GM12878 (cell line): ENCODE measurements around the gene NPTX1. TPM values are rescaled to one million over a fixed set of nuclear protein-coding genes. Genes with fewer than 3 reads are reported as not detected.

Source experiments
- ATAC-seq: fragments of 200-7000 bp; cut with Tn5 transposase; 3 replicates; pipeline ENCODE4 v1.9.1; 2020; ENCODE audit warnings: mild to moderate bottlenecking, moderate library complexity
- BruUV-seq: library from RNA; stranded (reverse); fragments of 400-500 nt; replicated peaks from 2 replicates; lab custom pipeline; 2021; lab: Mats Ljungman, UMichigan
- CTCF ChIA-PET: fragments of 300-600 bp; sonication (Branson Sonifier 250); formaldehyde crosslinking; extraction: SDS; loops from one replicate; lab custom pipeline; 2021; ENCODE audit warnings: inconsistent platforms; lab: Yijun Ruan, JAX
- POLR2A ChIA-PET: fragments of 350-600 bp; formaldehyde crosslinking; extraction: SDS; loops from one replicate; lab custom pipeline; 2021; ENCODE audit warnings: inconsistent platforms; lab: Charles Lee
- RAD21 ChIA-PET: fragments of 300-600 bp; sonication (Branson Sonifier 250); formaldehyde crosslinking; loops from one replicate; lab custom pipeline; 2023; ENCODE audit warnings: antibody characterized with exemption; ENCODE audit not compliant: unreplicated experiment; lab: Charles Lee
- SMC1A ChIA-PET: fragments of 300-600 bp; sonication (Branson Sonifier 250); formaldehyde crosslinking; loops from one replicate; lab custom pipeline; 2023; ENCODE audit not compliant: unreplicated experiment, uncharacterized antibody; lab: Charles Lee
- DNase-seq: peaks from one replicate; pipeline ENCODE4 v3.0.0-alpha.2; 2011; ENCODE audit warnings: low read depth, low spot score
- FAIRE-seq: peaks from 3 replicates; lab custom pipeline; 2011; peaks lifted over from hg19 to GRCh38; lab: Jason Lieb, UNC
- H2AFZ ChIP-seq: 2 replicates; pipeline ENCODE4 v1.6.0; 2011; ENCODE audit warnings: low read depth, low read length, control low read depth; ENCODE audit not compliant: control insufficient read depth
- H3K27ac ChIP-seq: 2 replicates; pipeline ENCODE4 v1.5.1; 2011; ENCODE audit warnings: control low read depth; ENCODE audit not compliant: control insufficient read depth, insufficient read depth
- H3K27me3 ChIP-seq, 2 experiments: replicated peaks in 1 of 2; 2 replicates each; pipeline versions ENCODE4 v1.6.0 to v1.6.1; 2011; ENCODE audit warnings: low read length in 1 of 2; ENCODE audit not compliant: control insufficient read depth in 2 of 2, insufficient read depth in 2 of 2
- H3K36me3 ChIP-seq, 2 experiments: 2 replicates each; pipeline ENCODE4 v1.5.1; 2011; ENCODE audit warnings: low read length in 1 of 2; ENCODE audit not compliant: control insufficient read depth in 2 of 2, insufficient read depth in 2 of 2
- H3K4me1 ChIP-seq: 2 replicates; pipeline ENCODE4 v1.6.1; 2011; ENCODE audit warnings: mild to moderate bottlenecking, low read length, moderate library complexity, mixed read lengths; ENCODE audit not compliant: control insufficient read depth, insufficient read depth
- H3K4me2 ChIP-seq: 2 replicates; pipeline ENCODE4 v1.6.0; 2011; ENCODE audit warnings: control low read depth; ENCODE audit not compliant: control insufficient read depth, insufficient read depth
- H3K4me3 ChIP-seq: fragments of 200-600 bp; sonication (generic); 2 replicates; pipeline ENCODE4 v1.5.1; 2016
- H3K79me2 ChIP-seq: 2 replicates; pipeline ENCODE4 v1.6.0; 2011; ENCODE audit warnings: low read length; ENCODE audit not compliant: control insufficient read depth, insufficient read depth
- H3K9ac ChIP-seq: 2 replicates; pipeline ENCODE4 v1.8.0; 2011; ENCODE audit warnings: low read length, control low read depth, mixed read lengths; ENCODE audit not compliant: control insufficient read depth, insufficient read depth
- H3K9me3 ChIP-seq: replicated peaks from 3 replicates; pipeline ENCODE4 v1.5.1; 2011; ENCODE audit warnings: mild to moderate bottlenecking, low read length; ENCODE audit not compliant: control insufficient read depth, insufficient read depth
- H4K20me1 ChIP-seq: 2 replicates; pipeline ENCODE4 v1.6.0; 2011; ENCODE audit not compliant: control insufficient read depth, insufficient read depth
- CHD2 ChIP-seq: IDR thresholded peaks from 2 replicates; pipeline ENCODE4 v1.6.1; 2011; ENCODE audit warnings: low read depth, low read length, improper control_type of control experiment, borderline replicate concordance
- FOS ChIP-seq: IDR thresholded peaks from 3 replicates; pipeline ENCODE4 v1.6.1; 2011; ENCODE audit warnings: borderline replicate concordance; ENCODE audit not compliant: insufficient read length; ENCODE audit errors: extremely low read depth
- GABPA ChIP-seq: IDR thresholded peaks from 2 replicates; pipeline ENCODE4 v1.6.1; 2014; ENCODE audit warnings: antibody characterized with exemption, low read depth, mild to moderate bottlenecking, inconsistent platforms
- IKZF2 ChIP-seq, 2 experiments: fragments of 450-650 bp; IDR thresholded peaks; 2 replicates each; pipeline ENCODE4 v1.6.1; 2017; ENCODE audit warnings: mild to moderate bottlenecking in 2 of 2, moderate library complexity in 2 of 2
- NFYA ChIP-seq: IDR thresholded peaks from 2 replicates; pipeline ENCODE4 v1.6.1; 2011; ENCODE audit warnings: low read depth, mild to moderate bottlenecking, low read length, improper control_type of control experiment, borderline replicate concordance
- WGBS: methylation state at CpG from one replicate; pipeline ENCODE4 v1.1.6; 2016; ENCODE audit warnings: low lambda C conversion rate; ENCODE audit not compliant: insufficient replicate concordance, insufficient coverage; ENCODE audit errors: missing lambda C conversion rate; 5-methylcytosine and 5-hydroxymethylcytosine counted together
- in situ Hi-C: fragments of 300-500 bp; cut with MboI; formaldehyde crosslinking; loops from 9 replicates; pipeline ENCODE4 v1.14.3; 2018; ENCODE audit warnings: mixed read lengths
- intact Hi-C: fragments of 100-400 bp; cut with micrococcal nuclease; formaldehyde crosslinking; loops from one replicate; pipeline ENCODE4 v1.14.2; 2022; ENCODE audit not compliant: unreplicated experiment
- polyA plus RNA-seq, 11 experiments: library from polyadenylated mRNA; depleted of rRNA in 4 of 11; unstranded in 6 of 11; stranded (reverse) in 5 of 11; fragments of >200 nt; fragmentation: Nextera tagmentation in 4 of 11; fragmentation: Illumina TruSeq in 1 of 11; extraction: Ambion mirVana in 4 of 11; extraction: Trizol in 1 of 11; gene quantifications; 1 replicate in 1 of 11; 2 replicates in 10 of 11; pipeline versions ENCODE4 v1.2.1 to v1.2.3, GENCODE V29; 2011 to 2016; ENCODE audit warnings: inconsistent platforms in 2 of 11, missing spikeins in 2 of 11, low read depth in 1 of 11
- total RNA-seq, 4 experiments: library from RNA; depleted of rRNA in 3 of 4; stranded (reverse); fragments of >200 nt in 3 of 4; fragmentation: Illumina TruSeq in 1 of 4; extraction: Trizol in 1 of 4; gene quantifications; 2 replicates each; pipeline versions ENCODE4 v1.2.1 to v1.2.3, GENCODE V29; 2013 to 2021
- TF ChIP-seq, protein P1 (sequence below): fragments of 150-350 bp; IDR thresholded peaks from 2 replicates; pipeline ENCODE4 v1.6.1; 2016; ENCODE audit warnings: low read depth, low read length
- TF ChIP-seq, protein P2 (sequence below): fragments of 450-650 bp; IDR thresholded peaks from 2 replicates; pipeline ENCODE4 v1.6.1; 2017; ENCODE audit warnings: low read depth, mild to moderate bottlenecking, moderate library complexity

Gene NPTX1
- total and polyA plus RNA-seq, 10 of the 15 experiments (the other 5 are each of a cell fraction or from before 2014, with no cell fraction given) = not detected

- TF ChIP-seq, protein P1, sequence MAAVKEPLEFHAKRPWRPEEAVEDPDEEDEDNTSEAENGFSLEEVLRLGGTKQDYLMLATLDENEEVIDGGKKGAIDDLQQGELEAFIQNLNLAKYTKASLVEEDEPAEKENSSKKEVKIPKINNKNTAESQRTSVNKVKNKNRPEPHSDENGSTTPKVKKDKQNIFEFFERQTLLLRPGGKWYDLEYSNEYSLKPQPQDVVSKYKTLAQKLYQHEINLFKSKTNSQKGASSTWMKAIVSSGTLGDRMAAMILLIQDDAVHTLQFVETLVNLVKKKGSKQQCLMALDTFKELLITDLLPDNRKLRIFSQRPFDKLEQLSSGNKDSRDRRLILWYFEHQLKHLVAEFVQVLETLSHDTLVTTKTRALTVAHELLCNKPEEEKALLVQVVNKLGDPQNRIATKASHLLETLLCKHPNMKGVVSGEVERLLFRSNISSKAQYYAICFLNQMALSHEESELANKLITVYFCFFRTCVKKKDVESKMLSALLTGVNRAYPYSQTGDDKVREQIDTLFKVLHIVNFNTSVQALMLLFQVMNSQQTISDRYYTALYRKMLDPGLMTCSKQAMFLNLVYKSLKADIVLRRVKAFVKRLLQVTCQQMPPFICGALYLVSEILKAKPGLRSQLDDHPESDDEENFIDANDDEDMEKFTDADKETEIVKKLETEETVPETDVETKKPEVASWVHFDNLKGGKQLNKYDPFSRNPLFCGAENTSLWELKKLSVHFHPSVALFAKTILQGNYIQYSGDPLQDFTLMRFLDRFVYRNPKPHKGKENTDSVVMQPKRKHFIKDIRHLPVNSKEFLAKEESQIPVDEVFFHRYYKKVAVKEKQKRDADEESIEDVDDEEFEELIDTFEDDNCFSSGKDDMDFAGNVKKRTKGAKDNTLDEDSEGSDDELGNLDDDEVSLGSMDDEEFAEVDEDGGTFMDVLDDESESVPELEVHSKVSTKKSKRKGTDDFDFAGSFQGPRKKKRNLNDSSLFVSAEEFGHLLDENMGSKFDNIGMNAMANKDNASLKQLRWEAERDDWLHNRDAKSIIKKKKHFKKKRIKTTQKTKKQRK = no peak
- no peak for TF ChIP-seq NFYA
These were observed 25.6 kb upstream of the NPTX1 start (continued) for GRCh38 chr17:80501741-80502577.

DNA sequence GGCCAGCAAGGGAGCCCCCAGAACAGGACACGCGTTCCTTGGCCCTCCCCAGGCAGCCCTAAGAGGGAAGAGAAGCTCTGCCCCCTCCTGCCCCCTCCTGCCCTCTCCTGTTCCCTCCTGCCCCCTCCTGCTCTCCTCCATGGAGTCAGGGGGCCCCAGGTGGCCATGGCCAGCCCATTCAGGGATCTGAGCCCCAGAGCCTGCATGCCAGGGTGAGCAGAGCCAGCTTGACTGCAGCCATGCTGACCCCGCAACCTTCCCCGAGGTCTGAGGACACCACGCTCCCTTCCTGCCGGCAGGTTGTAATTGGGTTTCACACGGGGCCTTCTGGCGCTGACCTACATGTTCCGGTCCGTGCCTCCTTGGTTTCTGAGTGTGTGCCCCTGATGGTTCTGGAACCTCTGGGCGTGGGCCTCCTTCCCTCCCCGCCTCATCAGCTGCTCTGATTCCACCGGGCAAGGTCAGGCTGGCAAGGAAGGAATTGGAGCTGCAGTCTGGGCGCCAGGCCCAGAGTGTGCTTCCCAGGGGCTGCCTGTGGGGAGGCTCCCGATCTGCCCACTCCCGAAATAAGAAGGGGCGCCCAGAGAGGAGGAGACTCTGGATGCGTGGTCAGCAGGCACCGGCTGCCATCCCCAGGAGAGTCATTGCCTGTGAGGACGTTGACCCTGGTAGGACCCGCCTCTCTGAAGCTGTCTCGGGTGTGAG is 23.7 kb upstream of the NPTX1 start:
- POLR2A ChIA-PET = no interaction called here
- Histone ChIP-seq H2AFZ (no peak overlapping the region), H3K9me3 (no peaks in the 10 kb centered on the region), H3K36me3 (no peaks in the 10 kb centered on the region), H3K4me1 (no peaks in the 10 kb centered on the region), H3K79me2 (no peaks in the 10 kb centered on the region), H3K4me2 (no peak overlapping the region), H3K27ac (no peak overlapping the region), H3K9ac (no peak overlapping the region), H3K4me3 (no peak overlapping the region), H4K20me1 (no peaks in the 10 kb centered on the region; the same call in 1 of the 2 replicates), H3K27me3 (peaks cover 0 to 4% of the 10 kb centered on the region in 2 experiments; a peak in 2 of 4 replicates)
- DNase-seq (no peak), FAIRE-seq (no peak), ATAC-seq (no peak)
- RAD21 ChIA-PET = no interaction called here
- 43% methylated on average over 22 of the region's 22 CpGs for WGBS
- in situ Hi-C loops = no loop called here
- intact Hi-C loops = no loop called here
- CTCF ChIA-PET = no interaction called here
- BruUV-seq = no TSS peak
- SMC1A ChIA-PET = no interaction called here
- TF ChIP-seq GABPA (no peak), IKZF2 (IDR thresholded peaks at IDR 0.05) (no peak), CHD2 (no peak), FOS (no peak)
- TF ChIP-seq, protein P2, sequence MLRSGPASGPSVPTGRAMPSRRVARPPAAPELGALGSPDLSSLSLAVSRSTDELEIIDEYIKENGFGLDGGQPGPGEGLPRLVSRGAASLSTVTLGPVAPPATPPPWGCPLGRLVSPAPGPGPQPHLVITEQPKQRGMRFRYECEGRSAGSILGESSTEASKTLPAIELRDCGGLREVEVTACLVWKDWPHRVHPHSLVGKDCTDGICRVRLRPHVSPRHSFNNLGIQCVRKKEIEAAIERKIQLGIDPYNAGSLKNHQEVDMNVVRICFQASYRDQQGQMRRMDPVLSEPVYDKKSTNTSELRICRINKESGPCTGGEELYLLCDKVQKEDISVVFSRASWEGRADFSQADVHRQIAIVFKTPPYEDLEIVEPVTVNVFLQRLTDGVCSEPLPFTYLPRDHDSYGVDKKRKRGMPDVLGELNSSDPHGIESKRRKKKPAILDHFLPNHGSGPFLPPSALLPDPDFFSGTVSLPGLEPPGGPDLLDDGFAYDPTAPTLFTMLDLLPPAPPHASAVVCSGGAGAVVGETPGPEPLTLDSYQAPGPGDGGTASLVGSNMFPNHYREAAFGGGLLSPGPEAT = no peak
